Testis (tissue), 2 donors: Measurements from ENCODE around the gene PCSK5.

Experiments
- POLR2A ChIP-seq: fragments of 450-650 bp; IDR thresholded peaks from one replicate; pipeline ENCODE4 v1.6.1; 2017; ENCODE audit warnings: antibody characterized with exemption, mild to moderate bottlenecking, moderate library complexity
- TF ChIP-seq, protein P1 (sequence below), 3 experiments: fragments of 450-650 bp in 2 of 3; fragments of 200-600 bp in 1 of 3; sonication (generic) in 1 of 3; IDR thresholded peaks; one replicate each; pipeline ENCODE4 v1.5.1; 2016 to 2019; ENCODE audit warnings: antibody characterized with exemption in 3 of 3, mild to moderate bottlenecking in 2 of 3, moderate library complexity in 1 of 3

DNA sequence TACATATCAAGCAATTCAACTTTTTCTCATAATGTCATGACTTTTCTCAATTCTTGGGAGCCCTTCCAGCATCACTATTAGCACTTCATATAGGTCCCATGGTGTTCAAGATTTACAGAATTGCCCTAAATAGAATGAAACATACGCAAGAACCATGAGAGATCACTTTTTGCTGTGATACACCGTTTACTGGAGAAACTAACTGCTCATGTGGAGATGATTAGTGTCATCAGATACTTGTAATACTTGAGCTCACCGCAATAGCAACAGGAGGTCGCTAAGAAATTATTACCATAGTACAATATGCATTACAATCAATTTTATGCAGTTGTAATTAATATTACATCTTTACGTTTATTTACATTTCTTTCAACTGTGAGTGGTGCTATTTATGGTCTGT is 4.8 kb upstream of the PCSK5 start:
- TF ChIP-seq, protein P1, sequence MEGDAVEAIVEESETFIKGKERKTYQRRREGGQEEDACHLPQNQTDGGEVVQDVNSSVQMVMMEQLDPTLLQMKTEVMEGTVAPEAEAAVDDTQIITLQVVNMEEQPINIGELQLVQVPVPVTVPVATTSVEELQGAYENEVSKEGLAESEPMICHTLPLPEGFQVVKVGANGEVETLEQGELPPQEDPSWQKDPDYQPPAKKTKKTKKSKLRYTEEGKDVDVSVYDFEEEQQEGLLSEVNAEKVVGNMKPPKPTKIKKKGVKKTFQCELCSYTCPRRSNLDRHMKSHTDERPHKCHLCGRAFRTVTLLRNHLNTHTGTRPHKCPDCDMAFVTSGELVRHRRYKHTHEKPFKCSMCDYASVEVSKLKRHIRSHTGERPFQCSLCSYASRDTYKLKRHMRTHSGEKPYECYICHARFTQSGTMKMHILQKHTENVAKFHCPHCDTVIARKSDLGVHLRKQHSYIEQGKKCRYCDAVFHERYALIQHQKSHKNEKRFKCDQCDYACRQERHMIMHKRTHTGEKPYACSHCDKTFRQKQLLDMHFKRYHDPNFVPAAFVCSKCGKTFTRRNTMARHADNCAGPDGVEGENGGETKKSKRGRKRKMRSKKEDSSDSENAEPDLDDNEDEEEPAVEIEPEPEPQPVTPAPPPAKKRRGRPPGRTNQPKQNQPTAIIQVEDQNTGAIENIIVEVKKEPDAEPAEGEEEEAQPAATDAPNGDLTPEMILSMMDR (IDR thresholded peaks at IDR 0.05) = no peak
- no peak for TF ChIP-seq POLR2A
